Measurements from ENCODE around the gene CFAP46.
"Not testable (repeated sequence)": the region's sequence is repeated elsewhere in the genome, so short reads cannot be mapped to it uniquely, and the experiment has no call there.

Gene CFAP46

GRCh38 chr10:132845780-132846595 is 96.4 kb downstream of the CFAP46 start:
- H3K4me3 ChIP-seq (ENCODE audit: control insufficient read depth, low read depth, low read length) = no peak overlapping the region
- TF ChIP-seq CTCF (conservative IDR thresholded peaks at IDR 0.05; ENCODE audit: control insufficient read depth, insufficient read depth, low read depth, low read length) = no peak
- DNase-seq (ENCODE audit: low read depth) = no peak

GRCh38 chr10:132845041-132845551 is 97.3 kb downstream of the CFAP46 start:
- no peak for TF ChIP-seq CTCF (conservative IDR thresholded peaks at IDR 0.05; ENCODE audit: control insufficient read depth, insufficient read depth, low read depth, low read length)
- no peak for DNase-seq (ENCODE audit: low read depth)
- H3K4me3 ChIP-seq (ENCODE audit: control insufficient read depth, low read depth, low read length) = no peak overlapping the region

- no peak for TF ChIP-seq CTCF (conservative IDR thresholded peaks at IDR 0.05; ENCODE audit: control insufficient read depth, insufficient read depth, low read depth, low read length)
- H3K4me3 ChIP-seq (ENCODE audit: control insufficient read depth, low read depth, low read length) = no peak overlapping the region
- DNase-seq (ENCODE audit: low read depth) = no peak
Measured at GRCh38 chr10:132844069-132844809, 98.1 kb downstream of the CFAP46 start.

- H3K4me3 ChIP-seq (ENCODE audit: control insufficient read depth, low read depth, low read length); DNase-seq (ENCODE audit: low read depth): not testable (repeated sequence)
Measured at GRCh38 chr10:132843276-132843675, 99.1 kb downstream of the CFAP46 start.

- no peak for TF ChIP-seq CTCF (conservative IDR thresholded peaks at IDR 0.05; ENCODE audit: control insufficient read depth, insufficient read depth, low read depth, low read length)
- H3K4me3 ChIP-seq (ENCODE audit: control insufficient read depth, low read depth, low read length) = no peak overlapping the region
- DNase-seq (ENCODE audit: low read depth) = no peak
Measured at GRCh38 chr10:132842397-132842796, 100.0 kb downstream of the CFAP46 start.

GRCh38 chr10:132841615-132841975 is 100.8 kb downstream of the CFAP46 start:
- no peak for DNase-seq (ENCODE audit: low read depth)
- no peak overlapping the region for H3K4me3 ChIP-seq (ENCODE audit: control insufficient read depth, low read depth, low read length)
- TF ChIP-seq CTCF (conservative IDR thresholded peaks at IDR 0.05; ENCODE audit: control insufficient read depth, insufficient read depth, low read depth, low read length) = no peak
